PC-9 (cell line): ENCODE data around the gene AGRN.

Experiments used
- CTCF ChIP-seq: fragments of 200-600 bp; sonication (generic); conservative IDR thresholded peaks from 2 replicates; pipeline ENCODE4 v1.6.1; 2017; ENCODE audit warnings: mixed run types, antibody characterized with exemption, mild to moderate bottlenecking, moderate library complexity
- EZH2 ChIP-seq: fragments of 200-600 bp; sonication (generic); IDR thresholded peaks from 2 replicates; pipeline ENCODE4 v1.8.0; 2017; ENCODE audit warnings: antibody characterized with exemption, low read depth

GRCh38 chr1:1004420-1004779 lies 15.5 kb upstream of the AGRN start:
- TF ChIP-seq CTCF: no peak
- TF ChIP-seq EZH2: no peak
